Anterior cingulate cortex (tissue), 58 donors: ENCODE measurements around the gene SLC49A4.

Experiments
- DNase-seq, 58 donors: peaks; one replicate each; lab custom pipeline; 2025; lab: John Stamatoyannopoulos, UW

SLC49A4 gene

GRCh38 chr3:122784436-122784835, 10.4 kb upstream of the SLC49A4 start:
- DNase-seq, result no peak

- DNase-seq, result no peak
These were observed 9.6 kb upstream of the SLC49A4 start for GRCh38 chr3:122785231-122785630.

- DNase-seq, result no peak
These were observed 8.8 kb upstream of the SLC49A4 start for GRCh38 chr3:122786066-122786465.

- no peak for DNase-seq
These were observed 7.0 kb upstream of the SLC49A4 start for GRCh38 chr3:122787872-122788271.

- no peak for DNase-seq
These were observed 5.1 kb upstream of the SLC49A4 start for GRCh38 chr3:122789585-122790273.

- no peak for DNase-seq
These were observed 1.1 kb upstream of the SLC49A4 start, which contains the start of gene HSPBAP1 for GRCh38 chr3:122793568-122794416. HSPBAP1 (minus strand) TSS chr3:122793831; CDS start chr3:122793680, 151 bp downstream.

GRCh38 chr3:122794483-122794778, 438 bp upstream of the SLC49A4 start:
- DNase-seq, result no peak

- no peak for DNase-seq
These were observed 866 bp downstream of the SLC49A4 start for GRCh38 chr3:122795674-122796195.

GRCh38 chr3:122797291-122797690, 2.4 kb downstream of the SLC49A4 start:
- DNase-seq, result no peak

GRCh38 chr3:122799322-122799721, 4.5 kb downstream of the SLC49A4 start:
- no peak for DNase-seq

GRCh38 chr3:122800031-122800430, 5.2 kb downstream of the SLC49A4 start:
- DNase-seq, result no peak

- no peak for DNase-seq
These were observed 5.9 kb downstream of the SLC49A4 start for GRCh38 chr3:122800706-122801237.

- DNase-seq, result no peak
These were observed 7.5 kb downstream of the SLC49A4 start for GRCh38 chr3:122802323-122802722.

GRCh38 chr3:122803977-122804376, 9.1 kb downstream of the SLC49A4 start:
- no peak for DNase-seq

GRCh38 chr3:122810734-122811133, 15.9 kb downstream of the SLC49A4 start:
- DNase-seq, result no peak

GRCh38 chr3:122816587-122816986, 21.7 kb downstream of the SLC49A4 start:
- no peak for DNase-seq

- no peak for DNase-seq
These were observed 29.9 kb downstream of the SLC49A4 start for GRCh38 chr3:122824465-122825381.

- DNase-seq, result no peak
These were observed 30.6 kb downstream of the SLC49A4 start for GRCh38 chr3:122825460-122825859.

GRCh38 chr3:122826278-122826677, 31.4 kb downstream of the SLC49A4 start:
- no peak for DNase-seq

GRCh38 chr3:122828281-122828680, 33.4 kb downstream of the SLC49A4 start:
- DNase-seq, result no peak
